Naive thymus-derived CD4-positive, alpha-beta T cell (primary cell): ENCODE results near the gene DIAPH1. TPM values are rescaled to one million over a fixed set of nuclear protein-coding genes. Genes with fewer than 3 reads are reported as not detected.

Experiments used
- ATAC-seq: fragments of 150-1000 bp; cut with Tn5 transposase; 2 replicates; pipeline ENCODE4 v1.10.0; 2021; ENCODE audit warnings: mild to moderate bottlenecking, moderate library complexity
- CTCF ChIA-PET: fragments of 350-600 bp; sonication (Branson Sonifier 250); formaldehyde crosslinking; loops from one replicate; lab custom pipeline; 2021; ENCODE audit warnings: antibody characterized with exemption; lab: Charles Lee
- POLR2A ChIA-PET: fragments of 350-600 bp; sonication (Branson Sonifier 250); formaldehyde crosslinking; loops from one replicate; lab custom pipeline; 2021; ENCODE audit warnings: antibody characterized with exemption, inconsistent platforms; lab: Charles Lee
- DNase-seq, 9 donors: peaks; one replicate each; pipeline versions ENCODE4 v3.0.0 to v3.0.0-alpha.2; 2020 to 2022; ENCODE audit warnings: mixed read lengths in 1 of 9
- H3K27ac ChIP-seq: one replicate; pipeline ENCODE4 v1.7.0; 2013; ENCODE audit warnings: mild to moderate bottlenecking, low read depth, low read length, moderate library complexity
- H3K27me3 ChIP-seq, 2 donors: one replicate each; pipeline ENCODE4 v1.7.0; 2013; ENCODE audit warnings: low read length in 2 of 2, mild to moderate bottlenecking in 2 of 2, moderate library complexity in 2 of 2; ENCODE audit not compliant: control insufficient read depth in 2 of 2, insufficient read depth in 2 of 2
- H3K36me3 ChIP-seq, 3 experiments: 1 replicate in 2 of 3; 2 replicates in 1 of 3; pipeline ENCODE4 v1.7.0; 2013; ENCODE audit warnings: low read length in 3 of 3, mild to moderate bottlenecking in 3 of 3, moderate library complexity in 1 of 3; ENCODE audit not compliant: insufficient read depth in 3 of 3, control insufficient read depth in 2 of 3
- H3K4me1 ChIP-seq, 2 donors: one replicate each; pipeline ENCODE4 v1.7.0; 2013; ENCODE audit warnings: low read length in 2 of 2, mild to moderate bottlenecking in 2 of 2, moderate library complexity in 1 of 2; ENCODE audit not compliant: control insufficient read depth in 2 of 2, insufficient read depth in 2 of 2
- H3K4me3 ChIP-seq: 2 replicates; pipeline ENCODE4 v1.7.0; 2013; ENCODE audit warnings: mild to moderate bottlenecking, low read length
- H3K9me3 ChIP-seq, 3 experiments: 1 replicate in 2 of 3; 2 replicates in 1 of 3; pipeline ENCODE4 v1.7.0; 2013; ENCODE audit warnings: low read length in 3 of 3; ENCODE audit not compliant: control insufficient read depth in 2 of 3
- H3K27ac Mint-ChIP-seq, 9 donors: one replicate each; pipeline ENCODE4 v1.8.0; 2020 to 2022; ENCODE audit warnings: mixed read lengths in 9 of 9, mild to moderate bottlenecking in 8 of 9, moderate library complexity in 5 of 9, inconsistent platforms in 2 of 9
- H3K27me3 Mint-ChIP-seq, 5 donors: one replicate each; pipeline ENCODE4 v1.8.0; 2021 to 2022; ENCODE audit warnings: mixed read lengths in 5 of 5, mild to moderate bottlenecking in 1 of 5
- H3K36me3 Mint-ChIP-seq, 5 donors: one replicate each; pipeline ENCODE4 v1.8.0; 2020 to 2022; ENCODE audit warnings: mixed read lengths in 5 of 5, mild to moderate bottlenecking in 3 of 5, inconsistent platforms in 1 of 5
- H3K4me1 Mint-ChIP-seq, 7 donors: one replicate each; pipeline ENCODE4 v1.8.0; 2020 to 2022; ENCODE audit warnings: mixed read lengths in 7 of 7, mild to moderate bottlenecking in 3 of 7, inconsistent platforms in 1 of 7
- H3K4me3 Mint-ChIP-seq, 10 donors: one replicate each; pipeline ENCODE4 v1.8.0; 2020 to 2022; ENCODE audit warnings: mild to moderate bottlenecking in 10 of 10, mixed read lengths in 10 of 10, moderate library complexity in 6 of 10, inconsistent platforms in 2 of 10
- H3K9me3 Mint-ChIP-seq, 11 donors: one replicate each; pipeline ENCODE4 v1.8.0; 2020 to 2022; ENCODE audit warnings: mixed read lengths in 11 of 11, mild to moderate bottlenecking in 4 of 11, inconsistent platforms in 1 of 11, moderate library complexity in 1 of 11
- intact Hi-C, 2 donors: fragments of 100-400 bp; cut with micrococcal nuclease; formaldehyde crosslinking; loops; one replicate each; pipeline ENCODE4 v1.15.1; 2023
- polyA plus RNA-seq, 2 donors: library from polyadenylated mRNA; unstranded; fragments of 300-500 nt; fragmentation: Illumina TruSeq; gene quantifications; one replicate each; pipeline ENCODE4 v1.2.3, GENCODE V29; 2021
- total RNA-seq, 6 experiments: library from RNA in 5 of 6; stranded (reverse) in 5 of 6; gene quantifications; 1 replicate in 5 of 6; 2 replicates in 1 of 6; pipeline ENCODE4 v1.2.3 and lab custom pipeline; 2021 to 2026

Gene DIAPH1
- total and polyA plus RNA-seq, 7 experiments from 2014 or later = 89.7 to 278 (median 172) TPM

DNA sequence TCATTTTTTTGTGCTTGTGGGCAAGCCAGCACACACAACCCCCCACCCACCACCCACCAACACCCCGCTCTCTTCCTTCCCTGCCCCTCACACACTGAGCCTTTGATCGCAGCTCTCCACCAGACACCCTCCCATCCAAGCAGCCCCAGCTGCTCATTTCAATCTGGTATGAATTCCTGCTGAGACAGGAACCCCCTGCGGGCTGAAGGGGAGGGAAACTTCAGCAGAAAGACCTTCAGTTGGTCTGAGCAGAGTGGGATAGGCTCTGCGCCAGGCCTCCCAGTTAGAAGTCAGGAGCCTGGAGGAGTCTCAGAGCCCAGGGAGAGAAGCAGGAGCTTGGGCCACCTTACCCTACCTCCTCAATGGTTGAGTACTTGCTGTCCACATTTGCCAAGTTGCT is 122.8 kb downstream of the DIAPH1 start:
- H3K27me3 ChIP-seq = peaks cover 0 to 3% of the 10 kb centered on the region in 2 donors
- peaks cover 0 to 5% (median under 1%) of the 10 kb centered on the region in 5 donors for H3K36me3 Mint-ChIP-seq
- CTCF ChIA-PET = no interaction called here

GRCh38 chr5:141495453-141495811 is 123.4 kb downstream of the DIAPH1 start:
- intact Hi-C loops = no loop called here
- CTCF ChIA-PET = no interaction called here

More for the DNA sequence above, 122.8 kb downstream of the DIAPH1 start:
- no peaks in the 10 kb centered on the region for H3K36me3 ChIP-seq
- no peak for DNase-seq
- Mint-ChIP-seq H3K27ac (no peak overlapping the region), H3K4me3 (no peak overlapping the region), H3K27me3 (peaks cover 36 to 65% (median 40%) of the 10 kb centered on the region in 5 donors), H3K9me3 (peaks cover 0 to 3% (median 0%) of the 10 kb centered on the region in 11 donors), H3K4me1 (peaks cover 1 to 20% (median 10%) of the 10 kb centered on the region in 7 donors)
- no peak for ATAC-seq
- H3K9me3 ChIP-seq = no peaks in the 10 kb centered on the region
- H3K4me1 ChIP-seq = no peaks in the 10 kb centered on the region
- POLR2A ChIA-PET = no interaction called here
- H3K4me3 ChIP-seq = no peak overlapping the region
- intact Hi-C loops = no loop called here
- H3K27ac ChIP-seq = no peak overlapping the region

DNA sequence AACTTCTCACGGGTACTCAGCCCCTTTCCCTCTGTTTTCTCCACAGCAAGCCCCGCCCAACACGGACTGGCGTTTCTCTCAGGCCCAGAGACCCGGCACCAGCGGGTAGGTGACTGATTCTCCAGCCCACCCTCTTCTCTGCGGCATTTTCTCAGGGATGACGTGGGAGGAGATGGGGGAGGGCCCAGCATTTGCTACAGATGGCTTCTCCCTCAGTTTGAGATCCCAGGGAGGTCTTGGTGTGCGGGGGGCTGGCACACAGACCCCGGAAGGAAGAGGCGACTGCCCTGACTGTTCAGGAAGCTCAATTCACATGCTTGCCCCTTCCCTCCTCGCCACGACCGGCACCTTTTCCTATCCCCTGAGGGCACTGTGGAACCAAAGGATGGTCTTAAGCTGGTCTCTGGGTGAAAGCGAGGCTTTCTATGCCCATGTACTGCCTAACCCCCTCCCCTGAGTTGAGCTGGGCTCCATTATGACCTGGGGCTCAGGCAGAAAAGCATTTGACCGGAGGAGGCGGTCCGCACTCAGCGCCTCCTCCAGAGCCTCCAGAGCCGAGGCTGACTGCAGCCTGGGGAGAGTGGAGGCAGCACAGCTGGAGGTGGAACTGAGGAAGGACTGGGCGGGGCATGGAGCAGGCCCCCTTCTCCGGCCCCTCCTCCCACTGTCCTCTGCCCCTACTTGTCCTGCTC is 123.9 kb downstream of the DIAPH1 start:
- Histone ChIP-seq H3K4me3 (no peak overlapping the region), H3K4me1 (no peaks in the 10 kb centered on the region), H3K36me3 (no peaks in the 10 kb centered on the region), H3K27ac (no peak overlapping the region), H3K27me3 (peaks cover 0 to 3% of the 10 kb centered on the region in 2 donors), H3K9me3 (no peaks in the 10 kb centered on the region)
- POLR2A ChIA-PET = no interaction called here
- CTCF ChIA-PET = no interaction called here
- DNase-seq (no peak), ATAC-seq (no peak)
- no peak overlapping the region for H3K4me3 Mint-ChIP-seq
- H3K36me3 Mint-ChIP-seq = peaks cover 0 to 5% (median 4%) of the 10 kb centered on the region in 5 donors
- H3K4me1 Mint-ChIP-seq = peaks cover 1 to 24% (median 11%) of the 10 kb centered on the region in 7 donors
- intact Hi-C loops = no loop called here
- no peak overlapping the region for H3K27ac Mint-ChIP-seq
- peaks cover 47 to 77% (median 51%) of the 10 kb centered on the region in 5 donors for H3K27me3 Mint-ChIP-seq
- H3K9me3 Mint-ChIP-seq = peaks cover 0 to 5% (median 0%) of the 10 kb centered on the region in 11 donors

More at GRCh38 chr5:141495453-141495811, 123.4 kb downstream of the DIAPH1 start:
- Histone ChIP-seq H3K4me1 (no peaks in the 10 kb centered on the region), H3K27ac (no peak overlapping the region), H3K9me3 (no peaks in the 10 kb centered on the region), H3K4me3 (no peak overlapping the region), H3K27me3 (peaks cover 0 to 3% of the 10 kb centered on the region in 2 donors), H3K36me3 (no peaks in the 10 kb centered on the region)
- Mint-ChIP-seq H3K4me3 (peak overlapping the region in 1 of 10 donors; percentile 20), H3K4me1 (peaks cover 1 to 24% (median 11%) of the 10 kb centered on the region in 7 donors), H3K36me3 (peaks cover 0 to 5% (median 4%) of the 10 kb centered on the region in 5 donors), H3K27ac (no peak overlapping the region), H3K27me3 (peaks cover 42 to 71% (median 46%) of the 10 kb centered on the region in 5 donors), H3K9me3 (peaks cover 0 to 5% (median 0%) of the 10 kb centered on the region in 11 donors)
- DNase-seq (no peak), ATAC-seq (no peak)
- POLR2A ChIA-PET = no interaction called here

- no peaks in the 10 kb centered on the region for H3K9me3 ChIP-seq
- no peak for ATAC-seq
- Mint-ChIP-seq H3K4me1 (peaks cover 1 to 24% (median 11%) of the 10 kb centered on the region in 7 donors), H3K4me3 (peak overlapping the region in 4 of 10 donors; percentile 14 to 81 (median 64)), H3K27ac (no peak overlapping the region), H3K27me3 (peaks cover 56 to 83% (median 60%) of the 10 kb centered on the region in 5 donors), H3K36me3 (peaks cover 0 to 5% (median 4%) of the 10 kb centered on the region in 5 donors), H3K9me3 (peaks cover 0 to 5% (median 0%) of the 10 kb centered on the region in 11 donors)
- DNase-seq = no peak
- no peak overlapping the region for H3K4me3 ChIP-seq
- no peaks in the 10 kb centered on the region for H3K4me1 ChIP-seq
- no peak overlapping the region for H3K27ac ChIP-seq
- ChIA-PET POLR2A (interaction anchor here (0.5 kb wide), 1 partner anchor 10 kb away, joined by 3 read pairs; no protein-coding TSS in a partner anchor), CTCF (no interaction called here)
- peaks cover 0 to 3% of the 10 kb centered on the region in 2 donors for H3K27me3 ChIP-seq
- intact Hi-C loops = no loop called here
- H3K36me3 ChIP-seq = no peaks in the 10 kb centered on the region
These were observed 125.0 kb downstream of the DIAPH1 start for GRCh38 chr5:141493500-141494422.

GRCh38 chr5:141492168-141492885 is 126.5 kb downstream of the DIAPH1 start:
- intact Hi-C loops = no loop called here
- peaks cover 0 to 10% (median 4%) of the 10 kb centered on the region in 5 donors for H3K36me3 Mint-ChIP-seq
- peak overlapping the region in 3 of 9 donors; percentile 16 to 66 (median 41) for H3K27ac Mint-ChIP-seq
- DNase-seq (no peak), ATAC-seq (peak; percentile 55)
- Histone ChIP-seq H3K36me3 (no peaks in the 10 kb centered on the region), H3K4me1 (no peaks in the 10 kb centered on the region), H3K27ac (no peak overlapping the region), H3K9me3 (no peaks in the 10 kb centered on the region), H3K27me3 (peaks cover 0 to 3% of the 10 kb centered on the region in 2 donors), H3K4me3 (peak overlapping the region; percentile 20)
- ChIA-PET POLR2A (no interaction called here), CTCF (interaction anchor here (0.5 kb wide), 1 partner anchor 26 kb away, joined by 3 read pairs; no protein-coding TSS in a partner anchor)
- H3K27me3 Mint-ChIP-seq = peaks cover 59 to 87% (median 63%) of the 10 kb centered on the region in 5 donors
- H3K4me1 Mint-ChIP-seq = peaks cover 1 to 24% (median 11%) of the 10 kb centered on the region in 7 donors
- peak overlapping the region; percentile 29 to 81 (median 76) for H3K4me3 Mint-ChIP-seq
- H3K9me3 Mint-ChIP-seq = peaks cover 0 to 5% (median 0%) of the 10 kb centered on the region in 11 donors
